B cell (primary cell): ENCODE measurements around the gene C11orf21.

ENCODE experiments used
- CTCF ChIP-seq: fragments of 200-600 bp; IDR thresholded peaks from one replicate; pipeline ENCODE4 v1.8.0; 2022; ENCODE audit warnings: antibody characterized with exemption, mild to moderate bottlenecking
- EZH2 ChIP-seq: IDR thresholded peaks from 2 replicates; pipeline ENCODE4 v1.6.1; 2012; ENCODE audit warnings: borderline replicate concordance, low read depth, mild to moderate bottlenecking, moderate library complexity, low read length; ENCODE audit not compliant: insufficient read depth, poor library complexity, severe bottlenecking

GRCh38 chr11:2328021-2328420 lies 26.3 kb upstream of the C11orf21 start:
- no peak for TF ChIP-seq CTCF
- no peak for TF ChIP-seq EZH2
